Gastroesophageal sphincter (tissue), 4 donors: ENCODE measurements around the gene CD83. TPM values are rescaled to one million over a fixed set of nuclear protein-coding genes. Genes with fewer than 3 reads are reported as not detected.

Source experiments
- ATAC-seq: fragments of 150-250 bp; one replicate; pipeline ENCODE4 v1.9.1; 2016; ENCODE audit warnings: mild to moderate bottlenecking, moderate library complexity
- H3K27ac ChIP-seq, 4 donors: fragments of 200-600 bp; sonication (generic) in 3 of 4; 1 replicate in 3 of 4; 2 replicates in 1 of 4; pipeline ENCODE4 v1.5.1; 2016 to 2019
- H3K27me3 ChIP-seq: fragments of 200-600 bp; sonication (generic); one replicate; pipeline ENCODE4 v1.5.1; 2019
- H3K36me3 ChIP-seq, 2 donors: fragments of 200-600 bp; sonication (generic); one replicate each; pipeline ENCODE4 v1.5.1; 2019; ENCODE audit warnings: control low read depth in 1 of 2
- H3K4me1 ChIP-seq, 3 donors: fragments of 200-600 bp; sonication (generic); 1 replicate in 2 of 3; 2 replicates in 1 of 3; pipeline ENCODE4 v1.5.1; 2016 to 2019; ENCODE audit warnings: control low read depth in 2 of 3
- H3K4me3 ChIP-seq, 2 donors: fragments of 200-600 bp; sonication (generic); one replicate each; pipeline ENCODE4 v1.5.1; 2019; ENCODE audit warnings: mild to moderate bottlenecking in 1 of 2, moderate library complexity in 1 of 2
- H3K9me3 ChIP-seq, 3 donors: fragments of 200-600 bp; sonication (generic); one replicate each; pipeline ENCODE4 v1.5.1; 2017 to 2019; ENCODE audit warnings: control low read depth in 2 of 3
- EP300 ChIP-seq: sonication (generic); formaldehyde crosslinking; IDR thresholded peaks from one replicate; pipeline ENCODE4 v1.6.1; 2017; ENCODE audit warnings: antibody characterized with exemption, mild to moderate bottlenecking
- POLR2A ChIP-seq, 2 donors: fragments of 450-650 bp; IDR thresholded peaks; one replicate each; pipeline ENCODE4 v1.6.1; 2017; ENCODE audit warnings: antibody characterized with exemption in 2 of 2, mild to moderate bottlenecking in 2 of 2, moderate library complexity in 1 of 2
- POLR2AphosphoS5 ChIP-seq: sonication (generic); formaldehyde crosslinking; IDR thresholded peaks from one replicate; pipeline ENCODE4 v1.6.1; 2017; ENCODE audit warnings: antibody characterized with exemption
- WGBS, 2 donors: methylation state at CpG; one replicate each; pipeline ENCODE4 v1.1.5; 2018; ENCODE audit warnings: low coverage in 1 of 2; 5-methylcytosine and 5-hydroxymethylcytosine counted together
- total RNA-seq, 4 donors: library from RNA; depleted of rRNA; stranded (reverse); fragments of >200 nt; gene quantifications; one replicate each; pipeline ENCODE4 v1.1.0, GENCODE V29; 2016
- TF ChIP-seq, protein P1 (sequence below), 4 experiments: fragments of 200-600 bp in 2 of 4; fragments of 450-650 bp in 2 of 4; sonication (generic) in 1 of 4; IDR thresholded peaks; one replicate each; pipeline ENCODE4 v1.5.1; 2017 to 2019; ENCODE audit warnings: antibody characterized with exemption in 4 of 4, mild to moderate bottlenecking in 2 of 4, moderate library complexity in 2 of 4

CD83 gene
- total RNA-seq, 4 donors from 2014 or later, result 0.31 to 4.3 (median 2.1) TPM

DNA sequence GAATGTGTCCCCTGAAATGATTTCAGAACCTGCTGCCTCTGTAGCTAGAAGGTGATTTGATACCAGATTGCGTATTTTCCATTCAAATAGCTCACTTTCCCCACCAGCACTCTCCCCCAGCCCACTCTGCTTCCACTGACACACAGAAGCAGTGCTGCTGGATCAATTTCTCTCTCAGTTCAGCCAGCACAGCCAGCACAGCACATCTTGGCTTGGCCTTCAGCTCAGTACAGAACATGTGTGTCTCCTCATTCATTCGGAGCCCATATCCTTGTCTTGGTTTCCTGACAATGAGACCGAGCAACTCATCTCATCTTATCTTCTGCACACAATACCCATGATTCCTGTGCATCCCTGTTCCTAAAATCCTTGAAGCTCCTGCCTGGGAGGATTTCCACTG lies 33.8 kb upstream of the CD83 start:
- H3K4me3 ChIP-seq, result no peak overlapping the region
- 61 to 62% methylated on average over 3 of the region's 3 CpGs for WGBS, 2 donors
- H3K27ac ChIP-seq, result no peak overlapping the region
- TF ChIP-seq EP300 (no peak), POLR2A (IDR thresholded peaks at IDR 0.05) (no peak)
- TF ChIP-seq, protein P1, sequence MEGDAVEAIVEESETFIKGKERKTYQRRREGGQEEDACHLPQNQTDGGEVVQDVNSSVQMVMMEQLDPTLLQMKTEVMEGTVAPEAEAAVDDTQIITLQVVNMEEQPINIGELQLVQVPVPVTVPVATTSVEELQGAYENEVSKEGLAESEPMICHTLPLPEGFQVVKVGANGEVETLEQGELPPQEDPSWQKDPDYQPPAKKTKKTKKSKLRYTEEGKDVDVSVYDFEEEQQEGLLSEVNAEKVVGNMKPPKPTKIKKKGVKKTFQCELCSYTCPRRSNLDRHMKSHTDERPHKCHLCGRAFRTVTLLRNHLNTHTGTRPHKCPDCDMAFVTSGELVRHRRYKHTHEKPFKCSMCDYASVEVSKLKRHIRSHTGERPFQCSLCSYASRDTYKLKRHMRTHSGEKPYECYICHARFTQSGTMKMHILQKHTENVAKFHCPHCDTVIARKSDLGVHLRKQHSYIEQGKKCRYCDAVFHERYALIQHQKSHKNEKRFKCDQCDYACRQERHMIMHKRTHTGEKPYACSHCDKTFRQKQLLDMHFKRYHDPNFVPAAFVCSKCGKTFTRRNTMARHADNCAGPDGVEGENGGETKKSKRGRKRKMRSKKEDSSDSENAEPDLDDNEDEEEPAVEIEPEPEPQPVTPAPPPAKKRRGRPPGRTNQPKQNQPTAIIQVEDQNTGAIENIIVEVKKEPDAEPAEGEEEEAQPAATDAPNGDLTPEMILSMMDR (IDR thresholded peaks at IDR 0.05), result no peak
- H3K9me3 ChIP-seq, result no peaks in the 10 kb centered on the region
- ATAC-seq, result no peak
- H3K36me3 ChIP-seq, result no peaks in the 10 kb centered on the region
- H3K4me1 ChIP-seq, result no peaks in the 10 kb centered on the region
- no peaks in the 10 kb centered on the region for H3K27me3 ChIP-seq

DNA sequence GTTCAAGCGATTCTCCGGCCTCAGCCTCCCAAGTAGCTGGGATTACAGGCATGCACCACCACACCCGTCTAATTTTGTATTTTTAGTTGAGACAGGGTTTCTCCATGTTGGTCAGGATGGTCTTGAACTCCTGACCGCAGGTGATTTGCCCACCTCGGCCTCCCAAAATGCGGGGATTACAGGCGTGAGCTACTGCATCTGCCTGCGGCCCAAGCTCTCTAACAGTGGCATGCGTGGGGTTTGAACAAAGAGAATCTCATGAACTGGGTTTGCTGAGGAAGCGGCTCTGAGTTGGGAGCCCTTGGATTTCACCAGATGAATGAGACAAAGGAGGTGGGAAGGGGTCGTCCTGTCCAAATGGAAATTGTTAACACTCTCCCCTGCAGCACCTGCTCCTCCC lies 33.2 kb upstream of the CD83 start:
- 90% methylated on average over 11 of the region's 11 CpGs; no CpG with 5 or more reads in 1 of the 2 donors for WGBS, 2 donors
- TF ChIP-seq EP300 (no peak), POLR2A (IDR thresholded peaks at IDR 0.05) (no peak), POLR2AphosphoS5 (no peak)
- TF ChIP-seq, protein P1 (IDR thresholded peaks at IDR 0.05), result no peak
- no peaks in the 10 kb centered on the region for H3K27me3 ChIP-seq

DNA sequence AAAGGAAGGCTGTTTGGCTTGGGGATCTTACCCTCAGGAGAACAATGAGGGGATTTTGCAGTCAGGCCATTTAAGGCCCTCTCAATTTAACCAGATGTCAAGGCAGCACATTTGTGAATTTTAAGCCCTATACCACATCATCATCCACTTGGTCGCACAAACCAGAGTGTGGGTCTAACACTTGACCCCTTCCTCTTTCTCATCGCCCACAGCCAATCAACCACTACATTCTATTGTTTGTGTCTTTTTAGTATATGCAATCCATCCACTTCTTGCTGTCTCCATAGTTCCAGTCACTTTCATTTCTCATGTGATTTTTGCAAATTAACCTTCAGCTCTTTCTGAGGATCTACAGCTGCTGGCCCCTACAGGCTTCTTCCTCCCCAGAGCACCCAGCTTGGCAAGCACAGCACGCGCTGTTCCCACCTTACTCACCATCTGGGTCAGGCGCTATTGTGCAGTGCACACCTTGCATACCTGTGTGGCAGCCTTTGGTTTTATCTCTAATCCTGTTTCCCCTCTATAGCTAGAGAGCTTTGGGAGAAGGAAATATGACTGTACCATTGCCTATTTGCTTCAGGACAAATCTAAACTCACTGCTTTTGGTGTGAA lies 32.3 kb upstream of the CD83 start:
- 89 to 97% methylated on average over 5 of the region's 5 CpGs for WGBS, 2 donors
- no peak for TF ChIP-seq EP300
- H3K27ac ChIP-seq, result no peak overlapping the region
- H3K4me3 ChIP-seq, result no peak overlapping the region
- no peaks in the 10 kb centered on the region for H3K9me3 ChIP-seq
- H3K4me1 ChIP-seq, result no peaks in the 10 kb centered on the region
- H3K36me3 ChIP-seq, result no peaks in the 10 kb centered on the region
- no peak for ATAC-seq
- peaks cover 7% of the 10 kb centered on the region for H3K27me3 ChIP-seq

More for the DNA sequence above, 33.2 kb upstream of the CD83 start:
- Histone ChIP-seq H3K4me3 (no peak overlapping the region), H3K4me1 (no peaks in the 10 kb centered on the region), H3K27ac (no peak overlapping the region), H3K36me3 (no peaks in the 10 kb centered on the region), H3K9me3 (no peaks in the 10 kb centered on the region)
- no peak for ATAC-seq

DNA sequence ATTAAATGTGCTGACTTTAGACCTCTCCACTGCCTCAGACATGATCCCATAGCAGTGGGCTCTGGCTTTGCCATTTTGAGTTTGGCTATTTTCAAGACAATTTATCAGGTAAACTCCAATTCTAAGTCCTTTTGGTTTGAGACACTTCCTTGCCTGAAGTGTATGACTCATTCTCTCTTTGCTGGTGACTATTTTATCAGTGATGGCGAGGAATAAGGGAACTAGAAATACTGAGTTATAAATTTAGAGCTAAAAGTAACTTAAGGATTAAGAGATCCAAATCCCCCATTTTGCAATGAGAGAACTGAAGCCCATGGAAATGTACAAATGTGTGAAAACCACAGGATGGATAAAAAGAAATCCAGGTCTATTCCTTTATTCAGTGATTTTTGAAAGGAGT lies 30.9 kb upstream of the CD83 start:
- ATAC-seq, result no peak
- Histone ChIP-seq H3K27ac (no peak overlapping the region), H3K4me1 (no peaks in the 10 kb centered on the region), H3K27me3 (peaks cover 12% of the 10 kb centered on the region), H3K4me3 (no peak overlapping the region), H3K9me3 (no peaks in the 10 kb centered on the region), H3K36me3 (no peaks in the 10 kb centered on the region)
- 50 to 100% methylated on average over 1 of the region's 1 CpG for WGBS, 2 donors
- no peak for TF ChIP-seq POLR2A (IDR thresholded peaks at IDR 0.05)
- no peak for TF ChIP-seq EP300
- TF ChIP-seq POLR2AphosphoS5, result no peak
- TF ChIP-seq, protein P1 (IDR thresholded peaks at IDR 0.05), result no peak

DNA sequence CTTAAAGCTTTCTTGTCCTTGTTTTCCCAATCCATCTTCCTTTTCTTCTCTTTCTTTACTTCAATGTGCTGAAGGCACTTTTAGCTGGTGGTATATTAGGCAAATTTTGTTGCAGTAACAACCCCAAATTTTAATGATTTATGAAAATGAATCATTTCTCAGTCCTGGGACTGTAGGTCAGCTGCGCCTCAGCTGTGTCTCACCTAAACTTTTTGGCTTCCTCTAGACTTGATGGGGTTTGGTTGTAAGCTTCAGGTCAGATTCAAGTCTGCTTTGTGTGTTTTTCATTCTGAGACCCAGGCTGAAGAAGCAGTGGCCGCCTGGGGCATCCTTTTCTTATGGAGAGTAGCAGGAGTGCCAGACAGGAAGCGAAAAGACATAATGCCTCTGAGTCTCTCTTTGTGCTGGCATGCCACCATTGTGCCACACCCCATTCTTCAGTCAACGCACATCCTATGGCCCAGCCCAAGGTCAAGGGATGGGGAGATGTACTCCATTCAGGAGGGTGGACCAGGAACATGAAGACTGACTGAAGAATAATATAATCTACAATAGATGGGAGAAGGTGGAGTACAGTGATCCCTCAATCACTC lies 28.9 kb upstream of the CD83 start:
- no peak overlapping the region for H3K27ac ChIP-seq
- WGBS, 2 donors, result 62 to 100% methylated on average over 1 to 4 of the region's 4 CpGs
- no peak overlapping the region for H3K4me3 ChIP-seq
- H3K27me3 ChIP-seq, result peaks cover 12% of the 10 kb centered on the region
- no peak for TF ChIP-seq EP300
- TF ChIP-seq, protein P1 (IDR thresholded peaks at IDR 0.05), result no peak
- no peak for TF ChIP-seq POLR2A (IDR thresholded peaks at IDR 0.05)
- no peak for TF ChIP-seq POLR2AphosphoS5
- H3K36me3 ChIP-seq, result no peaks in the 10 kb centered on the region
- no peak for ATAC-seq
- no peaks in the 10 kb centered on the region for H3K9me3 ChIP-seq
- no peaks in the 10 kb centered on the region for H3K4me1 ChIP-seq
